Stimulated activated CD8-positive, alpha-beta memory T cell treated with anti-CD3 and anti-CD28 coated beads, Interleukin-15, amount 100 ng/mL, for 4 hours (primary cell): ENCODE measurements around the gene PLXDC1.

Source experiments
- DNase-seq, 2 donors: peaks; one replicate each; pipeline ENCODE4 v3.0.0-alpha.2; 2020; ENCODE audit warnings: low read depth in 2 of 2

PLXDC1 gene

GRCh38 chr17:39014044-39014794 lies 137.2 kb downstream of the PLXDC1 start:
- DNase-seq = no peak
